Measurements from ENCODE around the gene NCAN.

Gene NCAN

GRCh38 chr19:19262190-19263057, 50.7 kb downstream of the NCAN start:
- no peak for DNase-seq

- DNase-seq: no peak
Observed at GRCh38 chr19:19263886-19264487, 52.2 kb downstream of the NCAN start.

GRCh38 chr19:19267305-19267704, 55.5 kb downstream of the NCAN start:
- no peak for DNase-seq

- no peak for DNase-seq
Observed at GRCh38 chr19:19268453-19269385, 57.0 kb downstream of the NCAN start.

GRCh38 chr19:19269952-19270694, 58.4 kb downstream of the NCAN start:
- DNase-seq: no peak

- DNase-seq: no peak
Observed at GRCh38 chr19:19270749-19271571, 59.2 kb downstream of the NCAN start.

GRCh38 chr19:19271828-19272599, 60.3 kb downstream of the NCAN start:
- DNase-seq: no peak

- DNase-seq: no peak
Observed at GRCh38 chr19:19274146-19274545, 62.4 kb downstream of the NCAN start.

- DNase-seq: no peak
Observed at GRCh38 chr19:19274716-19275565, 63.2 kb downstream of the NCAN start.

- no peak for DNase-seq
Observed at GRCh38 chr19:19276386-19276785, 64.6 kb downstream of the NCAN start.

GRCh38 chr19:19276851-19277250, 65.1 kb downstream of the NCAN start:
- no peak for DNase-seq

GRCh38 chr19:19278315-19278714, 66.6 kb downstream of the NCAN start:
- no peak for DNase-seq

GRCh38 chr19:19279062-19279612, 67.4 kb downstream of the NCAN start:
- DNase-seq: no peak

- DNase-seq: no peak
Observed at GRCh38 chr19:19279853-19280252, 68.1 kb downstream of the NCAN start.

GRCh38 chr19:19280561-19280960, 68.8 kb downstream of the NCAN start:
- DNase-seq: no peak

GRCh38 chr19:19285686-19286085, 73.9 kb downstream of the NCAN start:
- no peak for DNase-seq

GRCh38 chr19:19292607-19293006, 80.8 kb downstream of the NCAN start:
- no peak for DNase-seq

GRCh38 chr19:19294914-19295313, 83.2 kb downstream of the NCAN start:
- no peak for DNase-seq

GRCh38 chr19:19296953-19297689, 85.4 kb downstream of the NCAN start:
- DNase-seq: no peak

All from retina (tissue), 1 donor.